Activated CD4-positive, alpha-beta T cell treated with anti-CD3 and anti-CD28 coated beads, Interleukin-2, amount 50 U/mL, for 4 hours (primary cell): ENCODE data around the gene ACER3.

Experiments
- DNase-seq, 2 experiments: peaks; one replicate each; pipeline ENCODE4 v3.0.0-alpha.2; 2020

ACER3 gene

DNA sequence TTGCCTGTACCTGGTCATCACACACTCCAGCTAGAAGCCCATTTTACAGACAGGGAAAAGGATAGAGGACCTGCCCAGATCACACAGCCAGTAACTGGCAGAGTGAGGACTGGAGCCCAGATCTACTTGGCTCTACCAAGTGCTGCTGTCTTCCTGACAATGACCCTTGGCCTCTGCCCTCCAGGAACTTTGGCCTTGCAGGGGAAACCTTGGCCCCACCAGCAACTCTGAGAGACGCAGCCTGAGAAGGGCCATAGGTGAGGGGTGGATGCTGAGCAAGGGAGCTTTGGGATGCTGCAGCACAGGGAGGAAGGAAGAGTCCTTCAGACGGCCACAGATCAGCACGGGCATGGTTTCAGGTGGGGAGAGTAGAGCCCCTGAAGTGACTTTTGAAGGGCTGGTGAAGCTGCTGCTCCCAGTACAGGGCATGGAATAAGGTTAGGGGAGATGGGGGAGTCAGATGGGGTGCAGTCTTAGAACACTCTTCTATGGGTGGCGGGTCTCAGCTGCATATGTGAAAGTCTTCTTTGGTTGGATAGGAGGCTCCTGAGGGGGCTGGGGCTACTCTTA lies 204.0 kb downstream of the ACER3 start:
- no peak for DNase-seq

DNA sequence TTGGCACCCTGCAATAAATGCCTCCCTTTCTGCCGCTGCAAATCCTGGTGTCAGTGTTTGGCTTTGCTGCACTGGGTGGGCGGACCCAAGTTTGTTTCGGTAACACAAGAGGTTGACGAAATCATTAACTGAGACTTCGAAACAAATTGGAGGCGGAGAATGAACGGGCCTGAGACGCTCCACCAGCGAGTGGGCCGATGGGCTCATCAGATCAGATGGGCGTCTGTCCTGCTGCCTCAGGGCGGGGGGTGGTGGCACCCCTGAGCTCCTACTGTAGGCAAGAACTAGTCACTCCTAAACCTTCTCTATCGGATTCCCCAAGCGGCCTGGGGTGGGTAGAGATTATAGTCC lies 205.1 kb downstream of the ACER3 start:
- DNase-seq = no peak

DNA sequence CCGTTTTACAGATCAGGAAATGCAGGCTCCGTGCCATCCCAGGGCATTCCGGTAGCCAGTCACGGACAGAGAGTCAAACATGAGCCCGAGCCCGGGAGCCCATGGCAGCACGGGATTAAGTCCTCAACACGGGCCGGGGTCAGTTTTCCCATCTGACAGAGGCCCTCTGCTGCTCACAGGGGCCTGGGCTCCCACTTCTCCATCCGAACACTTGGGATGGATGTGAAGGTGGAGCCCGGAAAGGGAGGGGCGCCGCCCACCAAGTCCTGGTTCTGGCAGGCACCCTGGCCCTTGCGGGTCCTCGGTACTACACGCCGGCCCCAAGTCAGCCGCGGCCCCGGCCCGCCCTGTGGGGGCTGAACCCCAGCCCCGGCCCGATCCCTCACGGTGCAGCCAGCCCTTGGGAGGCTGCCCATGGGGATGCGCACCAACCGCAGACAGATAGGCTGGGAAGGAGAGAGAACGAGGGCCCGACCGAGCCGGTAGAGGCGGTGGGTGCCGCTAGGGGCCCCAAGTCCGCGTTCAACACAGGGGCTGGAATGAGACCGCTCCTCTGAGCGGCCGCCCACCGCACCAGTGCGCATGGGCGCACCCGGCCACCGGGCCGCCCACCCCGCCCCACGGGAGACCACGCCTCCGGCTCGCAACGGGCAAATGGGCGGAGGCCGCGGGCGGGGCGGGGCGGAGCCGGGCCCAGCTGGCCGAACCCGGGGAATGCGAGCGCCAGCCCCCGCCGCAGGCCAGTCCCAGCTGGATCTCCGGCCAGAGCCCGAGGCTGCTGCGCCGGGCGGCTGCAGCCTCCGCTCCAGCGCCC lies 205.7 kb downstream of the ACER3 start, which contains the start of gene CAPN5:
CAPN5 (plus strand) TSS at position 743 of the 814 bp plus-strand sequence. CDS start 17,916 bp downstream, outside the sequence.
- peak; percentile 75 to 76 for DNase-seq

DNA sequence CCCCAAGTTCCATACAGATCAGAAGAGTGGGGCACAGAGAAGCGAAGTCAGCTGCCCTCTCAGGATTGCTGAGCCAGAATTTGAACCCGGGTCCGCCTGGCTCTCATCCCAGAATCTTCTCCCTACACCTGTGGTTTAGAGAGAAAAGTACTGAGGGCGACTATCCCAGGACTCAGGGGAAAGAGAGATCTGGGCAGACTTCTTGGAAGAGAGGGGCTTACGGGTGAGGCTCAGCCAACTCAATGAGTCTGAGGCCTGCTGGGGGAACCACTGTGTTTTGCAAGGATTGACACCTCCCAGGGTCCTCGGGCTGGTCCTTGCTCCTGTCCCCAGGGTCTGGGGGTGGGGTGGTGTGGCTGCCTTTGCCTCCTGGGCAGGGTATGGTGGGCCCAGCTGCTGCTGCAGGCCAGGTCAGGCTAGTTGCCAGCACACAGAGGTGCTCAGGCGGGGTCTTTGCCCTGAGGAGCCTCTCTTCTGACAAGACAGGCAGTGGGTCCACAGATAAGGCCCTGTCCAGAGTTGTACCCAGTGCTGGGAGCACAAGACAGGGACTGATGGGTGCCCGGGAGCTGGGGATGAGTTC lies 207.2 kb downstream of the ACER3 start:
- no peak for DNase-seq

DNA sequence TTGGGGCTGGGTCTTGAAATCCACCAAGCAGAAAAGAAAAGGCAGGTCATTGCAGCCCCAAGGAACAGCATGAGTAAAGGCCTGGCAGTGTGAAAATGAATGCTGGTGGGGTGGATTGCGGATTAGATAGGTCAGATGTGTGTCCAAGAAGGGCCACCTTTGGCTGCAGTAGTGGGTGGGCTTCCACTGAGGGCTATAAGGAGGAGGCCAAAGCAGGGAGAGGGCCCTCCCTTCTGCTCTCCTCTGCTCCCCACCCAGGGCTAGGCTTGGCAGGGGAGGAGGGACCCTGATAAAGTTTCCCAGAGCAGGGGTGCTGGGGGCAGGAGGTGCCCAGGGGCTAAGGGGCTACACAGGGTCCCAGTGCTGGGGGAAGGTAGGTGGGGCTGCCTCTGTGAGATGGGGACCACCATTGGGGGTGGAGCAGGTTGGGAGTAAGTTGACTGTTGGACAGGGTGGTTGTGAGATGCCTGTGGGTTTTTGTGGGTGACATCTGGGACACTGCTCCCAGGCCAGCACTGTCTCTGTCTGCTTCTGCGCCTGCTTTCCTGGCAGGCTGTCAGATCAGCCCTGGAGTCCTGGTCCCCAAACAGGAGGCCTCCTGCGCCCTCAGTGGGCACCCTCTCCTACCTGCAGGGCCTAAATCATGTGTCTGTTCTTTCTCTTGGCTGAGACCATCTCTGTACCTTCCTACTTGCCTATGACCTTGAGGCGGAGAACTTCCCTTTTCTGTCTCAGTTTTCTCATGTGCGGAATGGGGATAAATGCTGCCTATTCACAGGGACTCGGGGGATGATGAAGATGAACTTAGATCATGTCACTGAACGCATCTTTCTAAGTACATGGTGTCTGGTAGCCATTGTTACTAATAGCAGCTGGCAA lies 208.0 kb downstream of the ACER3 start:
- no peak for DNase-seq

DNA sequence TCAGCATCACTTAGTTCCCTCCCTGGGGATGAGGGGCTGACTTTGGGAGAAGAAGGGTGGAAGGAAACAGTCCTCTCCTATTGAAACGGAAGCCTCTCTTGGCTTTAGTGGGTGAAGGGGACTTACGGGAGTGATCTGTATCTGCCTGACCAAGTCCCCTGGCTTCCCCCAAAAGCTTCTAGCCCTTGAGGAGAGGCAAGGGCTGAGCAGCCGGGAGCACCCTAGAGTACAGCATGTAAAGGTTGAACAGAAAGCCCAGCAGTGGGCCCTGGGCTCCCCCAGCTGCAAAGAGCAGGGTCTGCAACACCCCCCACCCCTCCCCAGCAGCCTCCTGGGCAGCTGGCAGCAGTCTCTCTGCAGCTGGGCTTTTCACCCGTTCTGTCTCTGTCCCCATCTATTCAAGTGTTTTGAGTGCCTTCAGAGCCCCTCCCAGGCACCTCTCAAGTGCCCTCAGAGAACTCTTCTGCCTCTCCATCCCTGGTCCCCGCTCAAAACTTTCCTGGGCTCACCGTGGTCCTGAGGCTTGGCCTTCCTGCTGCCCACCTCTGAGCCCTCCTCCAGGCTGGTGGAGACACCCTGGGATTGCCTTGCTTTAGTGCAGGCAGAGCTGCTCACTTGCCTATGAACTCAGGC lies 208.7 kb downstream of the ACER3 start:
- DNase-seq = no peak

DNA sequence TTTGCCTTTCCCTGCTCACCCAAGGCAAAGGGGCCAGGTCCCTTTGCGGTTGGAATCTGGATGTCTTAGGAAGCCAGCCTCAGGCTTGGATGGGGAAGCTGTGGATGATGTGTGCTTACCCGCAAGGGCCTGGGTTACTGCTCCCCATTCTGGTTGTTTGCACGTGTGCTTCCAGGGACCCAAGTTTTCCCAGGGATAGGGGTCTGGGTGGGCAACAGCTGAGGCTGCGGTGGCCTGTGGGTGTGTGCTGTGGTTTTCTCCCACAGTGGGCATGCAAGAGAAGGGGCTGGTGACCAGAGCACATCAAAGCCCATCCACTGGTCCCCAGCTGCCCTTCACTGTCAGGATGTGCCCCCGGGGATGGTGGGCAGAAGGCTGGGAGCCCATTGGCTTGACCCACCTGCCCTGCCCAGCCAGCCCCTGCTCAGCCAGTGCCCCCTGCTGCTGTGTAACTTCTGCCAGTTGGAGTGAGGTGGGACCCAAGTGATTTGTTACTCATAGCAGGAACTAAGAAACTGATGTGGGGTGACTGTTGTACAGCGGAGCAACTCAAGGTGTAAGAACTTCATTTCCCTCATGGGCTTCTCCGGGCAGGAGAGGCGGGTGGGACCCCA lies 209.4 kb downstream of the ACER3 start:
- no peak for DNase-seq

DNA sequence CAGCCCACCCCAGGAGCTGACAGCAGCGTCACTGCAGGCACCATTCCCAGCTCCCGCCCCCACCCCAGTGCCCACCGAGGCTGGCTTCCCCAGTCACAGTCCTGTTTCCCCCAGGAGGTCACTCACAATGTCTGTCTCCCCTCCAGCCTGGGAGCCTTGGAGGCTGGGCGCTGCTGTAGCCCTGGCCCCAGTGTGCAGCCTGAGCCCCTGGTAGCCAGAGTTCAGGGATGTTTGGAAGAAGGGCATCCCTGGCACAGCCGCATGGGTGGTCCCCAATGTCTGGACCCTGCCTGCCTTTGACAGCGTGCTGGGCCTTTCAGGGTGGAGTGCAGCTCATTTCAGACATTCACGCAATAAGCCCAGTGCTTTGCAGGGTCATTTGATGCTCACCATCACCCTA lies 210.4 kb downstream of the ACER3 start:
- no peak for DNase-seq

DNA sequence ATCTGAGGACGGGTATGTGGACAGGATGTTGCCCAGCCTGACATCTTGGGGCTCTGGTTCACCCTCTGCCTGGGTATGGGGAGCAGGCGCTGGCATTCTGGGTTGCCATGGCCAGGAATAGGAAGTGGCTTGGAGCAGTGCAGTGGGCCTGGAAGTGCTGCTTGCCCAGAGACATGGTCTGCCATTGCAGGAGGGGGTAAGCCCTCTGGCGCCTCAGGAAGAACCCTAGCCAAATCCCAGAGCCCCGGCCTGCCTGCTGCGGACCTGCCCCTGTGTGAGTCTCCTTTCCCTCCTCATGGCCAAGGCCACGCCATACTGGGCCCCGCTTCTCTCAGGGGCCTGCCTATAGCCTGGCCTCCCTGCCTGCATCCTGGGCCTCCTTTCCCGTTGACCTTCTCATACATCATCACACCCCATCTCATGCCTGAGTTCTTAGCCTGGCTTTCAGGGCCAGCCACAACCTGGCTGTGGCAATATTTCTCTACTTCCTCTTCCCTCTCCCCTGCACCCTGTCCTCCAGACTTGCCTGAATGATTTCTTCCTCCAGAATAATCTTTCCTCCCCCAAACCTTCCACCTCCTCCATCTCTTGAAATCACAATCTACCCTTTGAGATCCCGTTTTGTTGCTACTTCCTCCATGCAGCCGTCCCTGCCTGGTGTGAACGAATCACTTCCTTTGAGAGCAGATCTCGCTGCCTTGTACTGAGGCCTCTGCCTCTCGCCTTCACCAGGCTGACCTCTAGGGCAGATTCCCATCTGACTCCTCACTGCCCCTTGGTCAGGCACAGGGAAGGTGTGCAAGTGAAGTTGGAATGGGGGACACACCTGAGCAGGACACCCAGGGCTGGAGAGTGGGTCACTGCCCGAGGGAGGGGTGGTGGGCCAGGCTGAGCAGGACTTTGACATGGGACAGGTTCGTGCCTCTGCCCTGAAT lies 211.2 kb downstream of the ACER3 start:
- no peak for DNase-seq

DNA sequence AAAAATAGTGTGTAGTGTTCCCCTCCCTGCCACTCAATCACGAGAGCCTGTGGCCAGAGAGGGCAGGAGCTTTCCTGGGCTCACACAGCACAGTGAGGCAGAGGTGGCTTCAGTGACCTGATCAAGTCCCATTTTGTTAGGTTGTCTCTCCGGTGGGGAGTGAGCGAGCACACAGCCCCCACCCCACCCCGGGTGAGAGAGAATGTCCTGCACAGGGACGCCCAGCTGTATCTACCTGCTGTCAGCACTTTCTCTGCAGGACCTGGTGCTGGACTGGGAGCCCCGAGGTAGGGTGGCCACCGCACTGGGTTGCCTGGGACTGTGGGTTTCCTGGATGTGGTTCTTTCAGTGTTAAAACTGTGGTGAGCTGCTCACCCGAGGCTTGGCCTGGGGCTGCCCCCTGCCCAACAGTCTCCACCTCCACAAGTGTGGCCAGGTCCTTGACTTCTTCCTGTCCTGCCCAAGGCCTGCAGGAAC lies 212.2 kb downstream of the ACER3 start:
- DNase-seq = no peak

DNA sequence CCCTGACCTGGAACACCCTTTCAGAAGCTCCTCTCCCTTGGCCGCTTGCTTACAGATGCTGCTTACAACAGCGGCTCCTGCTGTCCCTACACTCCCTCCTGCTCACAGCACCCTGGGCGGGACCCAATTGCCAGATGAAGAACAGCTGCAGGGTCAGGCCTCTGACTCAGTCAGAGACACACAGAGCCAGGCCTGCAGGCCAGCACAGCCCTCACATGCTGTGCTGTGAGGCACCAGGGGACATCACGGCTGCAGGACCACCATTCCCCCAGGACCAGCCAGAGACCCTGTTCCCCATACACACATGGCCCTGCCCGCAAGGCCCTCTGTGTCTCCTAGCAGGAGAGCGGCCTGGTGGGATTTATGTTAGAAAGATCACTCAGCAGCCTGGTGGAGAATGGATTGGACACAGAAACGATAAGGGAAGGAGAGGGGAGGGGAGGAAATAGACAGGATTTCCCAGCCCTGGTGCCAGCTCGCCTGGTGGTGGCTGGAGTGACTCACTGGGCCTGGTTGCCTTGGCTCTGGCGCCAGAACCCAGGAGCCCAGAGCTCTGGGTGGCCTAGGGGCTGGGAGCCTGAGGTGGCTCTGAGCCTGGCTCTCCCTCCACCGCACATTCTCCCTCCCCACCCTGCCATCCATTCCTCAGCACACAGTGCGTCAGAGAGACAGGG lies 212.7 kb downstream of the ACER3 start:
- DNase-seq = no peak

DNA sequence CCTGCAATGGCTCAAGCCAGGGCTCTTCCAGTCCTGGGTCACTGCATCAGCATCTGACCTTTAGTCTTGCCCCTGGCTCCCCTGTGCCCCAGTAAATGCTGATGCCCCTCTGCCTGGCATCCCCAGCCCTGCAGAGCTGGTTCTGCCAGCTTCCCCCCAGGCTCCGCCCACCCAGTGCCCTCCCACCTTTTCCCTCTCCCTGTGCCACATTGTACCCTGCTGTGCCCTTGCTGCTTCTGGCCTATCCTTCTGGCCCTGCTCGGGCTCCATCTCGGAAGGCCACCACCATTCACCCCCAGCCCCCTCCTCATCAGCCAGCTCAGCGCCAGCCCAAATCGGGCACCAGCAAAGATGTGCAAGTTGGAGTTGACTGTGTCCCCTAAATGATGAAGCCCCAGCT lies 213.5 kb downstream of the ACER3 start:
- no peak for DNase-seq

DNA sequence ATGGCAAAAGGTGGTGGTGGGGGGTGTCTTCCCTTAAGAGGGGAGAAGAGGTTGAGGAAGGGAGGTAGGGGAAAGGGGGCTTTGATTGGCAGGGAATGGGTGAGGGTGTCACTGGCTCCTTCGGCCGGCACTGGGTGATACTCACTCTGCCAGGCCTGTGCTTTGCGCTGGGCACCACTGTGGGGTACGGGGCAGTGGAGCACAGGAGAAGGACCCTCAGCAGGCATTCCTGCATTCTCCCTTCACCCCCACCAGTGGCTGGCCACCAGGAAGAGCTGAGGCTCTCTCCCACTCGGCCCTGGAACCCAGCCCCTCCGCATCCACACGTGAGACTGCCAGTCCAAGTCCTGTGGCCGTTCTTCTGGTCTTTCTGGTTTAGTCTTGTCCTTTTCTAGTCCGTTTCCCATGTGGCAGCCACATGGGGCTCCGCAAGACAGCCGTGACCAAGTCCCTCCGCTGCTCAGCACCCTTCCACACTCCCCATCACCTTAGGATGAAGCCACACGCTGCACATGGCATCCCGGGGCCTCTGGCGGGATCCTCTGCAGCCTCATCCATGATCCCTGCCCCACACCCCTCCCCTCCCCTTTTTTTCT lies 214.0 kb downstream of the ACER3 start:
- no peak for DNase-seq

DNA sequence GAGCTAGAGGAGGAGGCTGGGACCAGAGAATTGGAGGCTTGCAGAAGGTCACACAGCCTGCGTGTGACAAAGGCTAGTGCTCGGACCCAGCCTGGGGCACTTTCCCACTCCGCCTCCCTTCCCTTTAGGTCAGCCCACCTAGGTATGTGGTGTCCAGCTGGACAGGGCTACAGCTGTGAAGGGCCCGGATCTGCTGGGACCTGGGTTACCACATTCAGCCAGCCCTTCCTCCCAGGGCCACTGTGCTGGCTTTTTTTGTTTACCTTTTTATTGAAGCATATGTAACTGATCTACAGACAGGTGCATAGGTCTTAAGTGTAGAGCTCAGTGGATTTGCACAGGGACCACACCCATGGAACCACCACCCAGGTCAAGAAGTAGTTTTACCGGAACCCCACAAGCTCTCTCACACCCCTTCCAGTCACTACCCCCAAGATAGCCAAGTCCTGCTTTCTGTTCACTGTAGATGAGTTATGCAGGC lies 214.7 kb downstream of the ACER3 start:
- DNase-seq = no peak
